Glutamatergic neuron (in vitro differentiated cells): Measurements from ENCODE around the gene ZNF865. TPM values are rescaled to one million over a fixed set of nuclear protein-coding genes. Genes with fewer than 3 reads are reported as not detected.
A peak's percentile ranks its signal among the peaks of the same experiment; 100 is the strongest.

ENCODE experiments used
- DNase-seq: peaks from one replicate; pipeline ENCODE4 v3.0.0; 2022
- H3K27ac Mint-ChIP-seq: one replicate; pipeline ENCODE4 v1.8.0; 2020; ENCODE audit warnings: mild to moderate bottlenecking, mixed read lengths, inconsistent platforms; ENCODE audit not compliant: unreplicated experiment
- H3K27me3 Mint-ChIP-seq: one replicate; pipeline ENCODE4 v1.8.0; 2020; ENCODE audit warnings: mild to moderate bottlenecking, moderate library complexity, mixed read lengths, inconsistent platforms; ENCODE audit not compliant: unreplicated experiment
- H3K36me3 Mint-ChIP-seq: one replicate; pipeline ENCODE4 v1.8.0; 2020; ENCODE audit warnings: mild to moderate bottlenecking, mixed read lengths, inconsistent platforms; ENCODE audit not compliant: unreplicated experiment
- H3K4me1 Mint-ChIP-seq: one replicate; pipeline ENCODE4 v1.8.0; 2020; ENCODE audit warnings: mild to moderate bottlenecking, low read depth, mixed read lengths, inconsistent platforms; ENCODE audit not compliant: unreplicated experiment
- H3K4me3 Mint-ChIP-seq: one replicate; pipeline ENCODE4 v1.8.0; 2020; ENCODE audit warnings: mild to moderate bottlenecking, mixed read lengths, inconsistent platforms; ENCODE audit not compliant: unreplicated experiment
- H3K9me3 Mint-ChIP-seq: one replicate; pipeline ENCODE4 v1.8.0; 2020; ENCODE audit warnings: mild to moderate bottlenecking, moderate library complexity, mixed read lengths, inconsistent platforms; ENCODE audit not compliant: unreplicated experiment
- total RNA-seq: library from RNA; stranded (reverse); fragmentation: NEBNext Ultra II Directional; extraction: Animal tissue kit (Norgen Biotek cat#: 25700); gene quantifications from one replicate; pipeline ENCODE4 v1.2.1, GENCODE V29; 2021; ENCODE audit not compliant: unreplicated experiment
- TF ChIP-seq, protein P1 (sequence below): fragments of 200-600 bp; sonication (generic); IDR thresholded peaks from one replicate; pipeline ENCODE4 v1.5.0; 2021; ENCODE audit not compliant: partially characterized antibody, unreplicated experiment

The ZNF865 gene
- total RNA-seq, 1 donor from 2014 or later, result 14.6 TPM

- H3K27me3 Mint-ChIP-seq, result peaks cover 18% of the 10 kb centered on the region
- H3K4me1 Mint-ChIP-seq, result peaks cover 26% of the 10 kb centered on the region
- TF ChIP-seq, protein P1, sequence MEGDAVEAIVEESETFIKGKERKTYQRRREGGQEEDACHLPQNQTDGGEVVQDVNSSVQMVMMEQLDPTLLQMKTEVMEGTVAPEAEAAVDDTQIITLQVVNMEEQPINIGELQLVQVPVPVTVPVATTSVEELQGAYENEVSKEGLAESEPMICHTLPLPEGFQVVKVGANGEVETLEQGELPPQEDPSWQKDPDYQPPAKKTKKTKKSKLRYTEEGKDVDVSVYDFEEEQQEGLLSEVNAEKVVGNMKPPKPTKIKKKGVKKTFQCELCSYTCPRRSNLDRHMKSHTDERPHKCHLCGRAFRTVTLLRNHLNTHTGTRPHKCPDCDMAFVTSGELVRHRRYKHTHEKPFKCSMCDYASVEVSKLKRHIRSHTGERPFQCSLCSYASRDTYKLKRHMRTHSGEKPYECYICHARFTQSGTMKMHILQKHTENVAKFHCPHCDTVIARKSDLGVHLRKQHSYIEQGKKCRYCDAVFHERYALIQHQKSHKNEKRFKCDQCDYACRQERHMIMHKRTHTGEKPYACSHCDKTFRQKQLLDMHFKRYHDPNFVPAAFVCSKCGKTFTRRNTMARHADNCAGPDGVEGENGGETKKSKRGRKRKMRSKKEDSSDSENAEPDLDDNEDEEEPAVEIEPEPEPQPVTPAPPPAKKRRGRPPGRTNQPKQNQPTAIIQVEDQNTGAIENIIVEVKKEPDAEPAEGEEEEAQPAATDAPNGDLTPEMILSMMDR, result no peak
- H3K9me3 Mint-ChIP-seq, result peaks cover 18% of the 10 kb centered on the region
- peak within 1 kb of the TSS; percentile 91 for H3K4me3 Mint-ChIP-seq
- H3K36me3 Mint-ChIP-seq, result no peaks in the 10 kb centered on the region
- peak; percentile 72 for DNase-seq
- H3K27ac Mint-ChIP-seq, result peak within 1 kb of the TSS; percentile 85
Observed at GRCh38 chr19:55640577-55641425, 35.4 kb downstream of the ZNF865 start, which contains the start of gene ZNF580. Gene ZNF580 (plus strand): TSS chr19:55641002. CDS start chr19:55642509, 1,507 bp downstream.

DNA sequence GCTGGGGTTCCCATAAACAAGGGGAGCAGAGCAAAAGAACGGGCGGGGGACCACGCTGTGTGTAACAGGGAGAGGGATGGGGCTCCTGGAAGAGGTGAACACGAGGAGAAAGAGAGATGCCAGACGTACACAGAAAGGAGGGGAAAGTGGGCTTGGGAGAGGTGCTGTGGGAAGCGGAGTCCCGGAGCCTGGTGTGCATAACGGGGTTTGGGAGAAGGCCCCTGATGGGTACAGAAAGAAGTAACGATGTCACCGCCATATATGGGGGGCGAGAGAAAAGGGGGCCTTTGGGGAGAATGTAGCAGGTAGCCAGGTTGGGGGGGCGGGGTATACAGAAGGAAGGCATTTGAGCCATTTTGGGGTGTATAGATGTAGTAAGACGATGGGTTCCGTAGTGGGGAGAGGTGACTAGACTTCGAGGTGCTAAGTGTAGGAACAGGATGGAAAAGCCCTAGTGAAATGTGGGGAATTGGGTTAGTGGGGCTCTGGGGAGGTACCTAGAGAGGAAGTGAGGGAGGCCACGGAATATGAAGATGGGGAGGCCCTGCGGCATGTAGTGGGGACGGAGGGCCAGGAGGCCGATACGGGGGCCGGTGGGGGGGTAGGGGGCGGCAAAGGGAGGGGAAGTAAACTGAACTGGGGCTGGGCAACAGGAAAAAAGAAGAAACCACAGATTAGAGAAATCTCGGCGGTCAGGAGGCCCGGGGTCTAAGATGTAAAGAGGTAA, 36.1 kb downstream of the ZNF865 start:
- peak overlapping the region; percentile 91 for H3K27ac Mint-ChIP-seq
- no peaks in the 10 kb centered on the region for H3K36me3 Mint-ChIP-seq
- TF ChIP-seq, protein P1, result no peak
- H3K4me3 Mint-ChIP-seq, result peak overlapping the region; percentile 91
- DNase-seq, result peak; percentile 30
- H3K9me3 Mint-ChIP-seq, result peaks cover 18% of the 10 kb centered on the region
- peaks cover 18% of the 10 kb centered on the region for H3K4me1 Mint-ChIP-seq
- H3K27me3 Mint-ChIP-seq, result peaks cover 13% of the 10 kb centered on the region

GRCh38 chr19:55642153-55643002, 36.9 kb downstream of the ZNF865 start:
- peak overlapping the region; percentile 97 for H3K4me3 Mint-ChIP-seq
- DNase-seq, result peak; percentile 38
- TF ChIP-seq, protein P1, result no peak
- H3K27ac Mint-ChIP-seq, result peak overlapping the region; percentile 91
- peaks cover 22% of the 10 kb centered on the region for H3K4me1 Mint-ChIP-seq
- H3K9me3 Mint-ChIP-seq, result peaks cover 20% of the 10 kb centered on the region
- H3K36me3 Mint-ChIP-seq, result no peaks in the 10 kb centered on the region
- peaks cover 16% of the 10 kb centered on the region for H3K27me3 Mint-ChIP-seq

DNA sequence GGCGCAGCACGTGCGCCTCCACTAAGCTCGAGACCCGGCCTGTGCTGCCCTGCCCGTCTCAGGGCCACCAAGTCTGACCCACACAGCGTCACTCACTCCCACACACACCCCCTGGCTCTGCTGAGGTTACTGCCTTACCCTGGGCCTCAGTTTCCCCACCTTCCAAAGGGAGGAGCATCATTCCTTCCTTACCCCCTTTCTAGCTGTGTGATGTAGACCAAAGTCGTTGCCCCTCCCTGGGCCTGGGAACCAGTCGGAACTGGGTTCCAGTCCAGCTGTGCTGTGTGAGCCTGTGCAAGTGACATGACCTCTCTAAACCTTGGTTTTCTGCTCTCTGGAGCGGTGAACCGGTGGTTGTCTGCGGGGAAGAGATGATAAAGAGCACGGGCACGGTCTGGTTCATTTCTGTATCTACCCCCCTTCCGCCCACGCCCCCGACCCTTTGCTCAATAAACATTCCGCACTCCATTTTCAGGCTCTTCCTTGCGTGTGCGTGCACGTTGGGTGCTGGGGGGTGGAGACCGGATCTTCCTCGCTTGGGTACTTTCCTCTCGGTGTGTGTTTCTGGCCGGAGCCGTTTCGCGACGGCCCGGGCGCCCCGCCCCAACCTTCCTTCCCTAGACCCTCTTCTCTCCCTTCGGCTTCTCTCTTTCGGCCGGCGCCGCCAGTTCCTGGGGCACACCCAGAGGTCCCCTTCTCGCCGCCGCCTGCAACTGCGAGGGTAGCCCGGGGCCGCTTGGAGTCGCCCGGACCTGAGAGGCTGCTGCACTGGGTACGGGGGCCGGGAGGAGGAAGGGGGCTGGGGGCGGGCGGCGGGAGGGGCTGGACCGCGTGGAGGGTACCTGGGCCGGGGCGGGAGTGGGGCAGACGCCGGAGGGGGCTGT, 37.8 kb downstream of the ZNF865 start, which contains the start of gene ZNF581:
Gene ZNF581, plus strand, starts transcription at position 647 of the 884 bp plus-strand sequence. CDS start 923 bp downstream, outside the sequence.
- H3K36me3 Mint-ChIP-seq, result no peaks in the 10 kb centered on the region
- H3K4me3 Mint-ChIP-seq, result peak within 1 kb of the TSS; percentile 97
- TF ChIP-seq, protein P1, result no peak
- peaks cover 22% of the 10 kb centered on the region for H3K4me1 Mint-ChIP-seq
- peaks cover 22% of the 10 kb centered on the region for H3K9me3 Mint-ChIP-seq
- peak; percentile 81 for DNase-seq
- peaks cover 16% of the 10 kb centered on the region for H3K27me3 Mint-ChIP-seq
- peak within 1 kb of the TSS; percentile 86 for H3K27ac Mint-ChIP-seq
